Measurements from ENCODE around the gene CAMK1D. TPM values are rescaled to one million over a fixed set of nuclear protein-coding genes. Genes with fewer than 3 reads are reported as not detected.
A peak's percentile ranks its signal among the peaks of the same experiment; 100 is the strongest.

Gene CAMK1D
- total and polyA plus RNA-seq, 10 of the 15 experiments (the other 5 are each of a cell fraction or from before 2014, with no cell fraction given), result 2.1 to 35.5 (median 14.7) TPM

- RAD21 ChIA-PET (ENCODE audit: unreplicated experiment), result no interaction called here
- in situ Hi-C loops (cut with MboI), result no loop called here
- 61% methylated on average over 8 of the region's 8 CpGs for WGBS (ENCODE audit: insufficient coverage, insufficient replicate concordance, low lambda C conversion rate, missing lambda C conversion rate)
- ATAC-seq, result no peak
- no peaks in the 10 kb centered on the region for H3K27me3 ChIP-seq (replicated peaks in 1 of 2; ENCODE audit: control insufficient read depth in 2 of 2, insufficient read depth in 2 of 2, low read length in 1 of 2)
- H3K36me3 ChIP-seq (ENCODE audit: control insufficient read depth in 2 of 2, insufficient read depth in 2 of 2, low read length in 1 of 2), result no peaks in the 10 kb centered on the region
- H3K9me3 ChIP-seq (replicated peaks; ENCODE audit: control insufficient read depth, insufficient read depth, low read length), result no peaks in the 10 kb centered on the region
- no peaks in the 10 kb centered on the region for H4K20me1 ChIP-seq (ENCODE audit: control insufficient read depth, insufficient read depth)
- H3K4me2 ChIP-seq (ENCODE audit: control insufficient read depth, insufficient read depth), result no peak overlapping the region
- H2AFZ ChIP-seq (ENCODE audit: control insufficient read depth, low read depth, low read length), result no peak overlapping the region
- no peak overlapping the region for H3K9ac ChIP-seq (ENCODE audit: control insufficient read depth, insufficient read depth, low read length)
- CTCF ChIA-PET, result interaction anchor here (0.6 kb wide), 1 partner anchor 623 kb away, joined by 3 read pairs; no protein-coding TSS in a partner anchor
- no peak overlapping the region for H3K27ac ChIP-seq (ENCODE audit: control insufficient read depth, insufficient read depth)
- H3K4me3 ChIP-seq, result no peak overlapping the region
- no peak for DNase-seq (ENCODE audit: low read depth, low spot score)
- no TSS peak for BruUV-seq (replicated peaks)
- FAIRE-seq, result peak; percentile 13
- no peaks in the 10 kb centered on the region for H3K4me1 ChIP-seq (ENCODE audit: control insufficient read depth, insufficient read depth, low read length)
- intact Hi-C loops (cut with micrococcal nuclease; ENCODE audit: unreplicated experiment), result no loop called here
- TF ChIP-seq ATF2 (IDR thresholded peaks at IDR 0.05; ENCODE audit: low read length) (no peak), POU2F2 (IDR thresholded peaks at IDR 0.05; ENCODE audit: borderline replicate concordance, low read depth, low read length) (no peak)
- no peaks in the 10 kb centered on the region for H3K79me2 ChIP-seq (ENCODE audit: control insufficient read depth, insufficient read depth, low read length)
- SMC1A ChIA-PET (ENCODE audit: uncharacterized antibody, unreplicated experiment), result interaction anchor here (1.0 kb wide), 1 partner anchor 10 kb away, joined by 3 read pairs; no protein-coding TSS in a partner anchor
- POLR2A ChIA-PET, result no interaction called here
Measured at GRCh38 chr10:12772797-12773587, 423.6 kb downstream of the CAMK1D start.

GRCh38 chr10:12774204-12774894, 425.0 kb downstream of the CAMK1D start:
- no peak overlapping the region for H3K4me3 ChIP-seq
- in situ Hi-C loops (cut with MboI), result no loop called here
- no peak overlapping the region for H3K9ac ChIP-seq (ENCODE audit: control insufficient read depth, insufficient read depth, low read length)
- no peaks in the 10 kb centered on the region for H4K20me1 ChIP-seq (ENCODE audit: control insufficient read depth, insufficient read depth)
- ChIA-PET SMC1A (ENCODE audit: uncharacterized antibody, unreplicated experiment) (no interaction called here), CTCF (no interaction called here), RAD21 (ENCODE audit: unreplicated experiment) (no interaction called here), POLR2A (no interaction called here)
- H3K27me3 ChIP-seq (replicated peaks in 1 of 2; ENCODE audit: control insufficient read depth in 2 of 2, insufficient read depth in 2 of 2, low read length in 1 of 2), result no peaks in the 10 kb centered on the region
- no peaks in the 10 kb centered on the region for H3K4me1 ChIP-seq (ENCODE audit: control insufficient read depth, insufficient read depth, low read length)
- no peak overlapping the region for H3K4me2 ChIP-seq (ENCODE audit: control insufficient read depth, insufficient read depth)
- H3K36me3 ChIP-seq (ENCODE audit: control insufficient read depth in 2 of 2, insufficient read depth in 2 of 2, low read length in 1 of 2), result no peaks in the 10 kb centered on the region
- H3K27ac ChIP-seq (ENCODE audit: control insufficient read depth, insufficient read depth), result no peak overlapping the region
- BruUV-seq (replicated peaks), result no TSS peak
- ATAC-seq (no peak), FAIRE-seq (no peak), DNase-seq (ENCODE audit: low read depth, low spot score) (no peak)
- WGBS (ENCODE audit: insufficient coverage, insufficient replicate concordance, low lambda C conversion rate, missing lambda C conversion rate), result 78% methylated on average over 16 of the region's 16 CpGs
- H3K9me3 ChIP-seq (replicated peaks; ENCODE audit: control insufficient read depth, insufficient read depth, low read length), result no peaks in the 10 kb centered on the region
- H2AFZ ChIP-seq (ENCODE audit: control insufficient read depth, low read depth, low read length), result no peak overlapping the region
- H3K79me2 ChIP-seq (ENCODE audit: control insufficient read depth, insufficient read depth, low read length), result no peaks in the 10 kb centered on the region
- intact Hi-C loops (cut with micrococcal nuclease; ENCODE audit: unreplicated experiment), result no loop called here
- TF ChIP-seq ATF3 (IDR thresholded peaks at IDR 0.05; ENCODE audit: borderline replicate concordance, extremely low read depth, low read depth, low read length), result no peak
- no peak for TF ChIP-seq CTCF (IDR thresholded peaks at IDR 0.05 in 2 of 3, conservative IDR thresholded peaks at IDR 0.05 in 1 of 3; ENCODE audit: control insufficient read depth in 2 of 3, extremely low read depth in 1 of 3, insufficient read depth in 1 of 3, low read depth in 3 of 3, low read length in 3 of 3)
- no peak for TF ChIP-seq SRF (IDR thresholded peaks at IDR 0.05; ENCODE audit: low read depth in 2 of 2, low read length in 2 of 2)
- no peak for TF ChIP-seq ZBTB33 (IDR thresholded peaks at IDR 0.05)
- no peak for TF ChIP-seq HDAC2 (IDR thresholded peaks at IDR 0.05)
- TF ChIP-seq TARDBP (IDR thresholded peaks at IDR 0.05; ENCODE audit: borderline replicate concordance), result no peak

All from GM12878 (cell line).